CD4-positive, alpha-beta T cell treated with Interleukin-6 for 4 hours (primary cell): ENCODE measurements around the gene ABCA13.

Source experiments
- DNase-seq: peaks from one replicate; pipeline ENCODE4 v3.0.0-alpha.2; 2020; ENCODE audit warnings: mixed read lengths

ABCA13 gene

DNA sequence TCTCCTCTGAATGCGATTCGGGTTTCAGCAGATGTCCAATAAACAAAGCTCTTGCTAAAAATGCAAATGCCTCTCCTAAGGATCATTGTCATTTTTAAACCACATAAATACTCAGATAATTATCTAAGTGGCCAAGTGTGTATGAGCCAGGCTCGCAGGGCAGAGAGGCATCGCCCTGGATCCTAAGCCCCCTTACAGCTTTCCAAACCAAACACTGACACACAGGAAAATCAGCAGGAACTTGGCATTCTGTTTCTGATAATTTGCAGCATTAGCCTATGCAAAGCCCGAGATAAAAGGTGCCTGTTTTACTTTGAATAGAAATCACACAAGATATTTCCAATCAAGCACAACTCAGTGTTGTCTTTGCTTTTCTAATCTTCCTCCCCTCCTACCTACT, 134.4 kb downstream of the ABCA13 start:
- DNase-seq: no peak

DNA sequence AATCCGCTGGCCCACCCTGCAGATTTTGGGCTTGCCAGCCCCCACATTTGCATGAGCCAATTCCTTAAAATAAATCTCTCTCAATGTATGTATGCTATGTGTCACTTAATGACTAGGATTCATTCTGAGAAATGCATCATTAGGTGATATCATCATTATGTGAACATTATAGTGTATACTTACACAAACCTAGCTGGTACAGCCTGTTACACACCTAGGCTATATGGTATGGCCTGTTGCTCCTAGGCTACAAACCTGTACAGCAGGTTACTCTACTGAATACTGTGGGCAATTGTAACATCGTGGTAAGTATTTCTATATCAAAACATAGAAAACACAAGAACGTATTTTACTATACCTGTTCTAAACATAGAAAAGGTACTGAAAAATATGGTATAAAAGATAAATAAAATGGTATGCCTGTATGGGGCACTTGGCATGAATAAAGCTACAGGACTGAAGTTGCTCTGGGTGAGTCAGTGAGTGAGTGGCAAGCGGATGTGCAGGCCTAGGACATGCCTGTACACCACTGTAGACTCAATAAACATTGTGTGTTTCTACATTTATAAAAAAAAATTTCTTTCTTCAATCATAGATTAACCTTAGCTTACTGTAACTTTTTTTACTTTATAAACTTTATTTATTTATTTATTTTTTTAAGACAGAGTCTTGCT, 135.9 kb downstream of the ABCA13 start:
- DNase-seq: no peak

DNA sequence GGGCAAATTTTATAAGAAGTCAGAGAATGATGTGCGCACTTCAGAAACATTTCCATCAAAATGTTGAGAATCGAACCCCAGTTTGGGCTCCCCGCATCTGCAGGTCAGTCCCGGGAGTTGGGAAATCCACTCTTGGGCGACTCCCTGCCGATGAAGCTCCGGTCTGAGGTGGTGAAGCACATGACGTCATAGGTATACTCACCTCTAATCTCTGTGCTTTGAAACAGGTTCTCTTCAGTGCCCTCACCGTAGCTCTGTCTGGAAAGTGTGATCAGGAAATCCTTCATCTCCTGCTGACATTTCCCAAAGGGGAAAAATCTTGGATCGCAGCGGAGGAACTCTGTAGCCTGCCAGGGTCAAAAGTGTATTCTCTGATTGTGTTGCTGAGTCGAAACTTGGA, 138.5 kb downstream of the ABCA13 start:
- no peak for DNase-seq

DNA sequence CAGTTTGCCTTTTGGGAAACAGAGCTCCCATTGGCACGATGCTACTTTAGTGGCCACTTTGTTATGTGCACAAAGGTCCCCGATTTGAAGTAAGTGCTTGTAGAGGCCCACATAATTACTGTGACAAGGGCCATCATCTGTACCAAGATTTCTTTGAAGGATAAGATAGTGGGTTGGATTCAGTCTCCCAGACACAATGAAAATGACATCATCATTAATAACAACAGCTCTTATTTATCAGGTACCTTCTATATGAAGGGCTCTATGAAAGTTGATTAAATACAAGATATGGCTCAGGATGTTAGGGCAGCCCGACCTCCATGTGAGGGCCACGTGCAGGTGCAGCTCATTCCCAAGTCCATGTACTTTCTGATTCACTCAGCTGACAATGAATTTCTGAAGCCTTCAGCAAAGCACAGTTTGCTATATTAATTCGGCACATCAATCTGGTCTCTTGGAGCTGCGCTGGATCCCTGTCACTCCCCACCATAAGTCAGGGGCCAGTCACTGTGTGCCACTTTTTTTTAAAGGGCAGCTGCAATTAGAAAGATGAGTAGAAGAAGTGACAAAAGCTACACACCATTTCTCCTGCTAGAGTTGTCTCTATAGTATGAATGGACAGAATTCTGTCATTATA, 140.3 kb downstream of the ABCA13 start:
- no peak for DNase-seq

DNA sequence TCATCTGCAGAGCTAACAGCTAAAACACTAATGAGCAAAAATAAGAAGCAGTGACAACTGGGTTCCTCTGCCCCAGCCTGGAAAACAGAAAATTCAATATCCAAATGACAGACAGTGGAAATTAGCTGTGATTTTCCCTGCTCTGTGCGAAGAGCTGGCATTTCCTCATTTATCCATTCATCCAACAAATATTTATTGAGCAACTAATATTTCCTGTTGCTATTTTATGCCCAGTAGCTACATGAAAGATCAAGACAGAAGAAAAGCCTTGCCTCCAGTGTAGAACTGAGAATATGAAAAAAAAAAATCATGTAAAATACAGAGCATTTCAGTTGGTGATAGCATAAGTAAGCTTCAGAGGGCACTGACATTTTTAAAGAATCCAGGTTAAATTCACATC, 140.9 kb downstream of the ABCA13 start:
- DNase-seq: no peak

DNA sequence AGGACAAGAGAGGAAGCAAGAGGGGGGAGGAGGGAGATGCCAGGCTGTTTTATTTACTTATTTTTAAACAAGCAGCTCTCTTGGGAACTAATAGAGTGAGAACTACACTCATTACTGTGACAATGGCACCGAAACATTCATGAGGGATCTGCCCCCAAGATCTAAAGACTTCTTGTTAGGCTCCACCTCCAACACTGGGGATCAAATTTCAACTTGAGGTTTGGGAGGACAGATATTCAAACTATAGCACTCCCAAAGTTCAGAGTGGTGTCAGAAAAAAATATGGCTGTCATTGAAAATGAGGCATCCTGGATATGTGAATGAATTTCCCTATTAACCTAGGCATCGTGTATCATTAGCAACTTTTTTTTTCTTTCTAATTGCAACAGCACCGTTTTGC, 145.5 kb downstream of the ABCA13 start:
- DNase-seq: no peak

DNA sequence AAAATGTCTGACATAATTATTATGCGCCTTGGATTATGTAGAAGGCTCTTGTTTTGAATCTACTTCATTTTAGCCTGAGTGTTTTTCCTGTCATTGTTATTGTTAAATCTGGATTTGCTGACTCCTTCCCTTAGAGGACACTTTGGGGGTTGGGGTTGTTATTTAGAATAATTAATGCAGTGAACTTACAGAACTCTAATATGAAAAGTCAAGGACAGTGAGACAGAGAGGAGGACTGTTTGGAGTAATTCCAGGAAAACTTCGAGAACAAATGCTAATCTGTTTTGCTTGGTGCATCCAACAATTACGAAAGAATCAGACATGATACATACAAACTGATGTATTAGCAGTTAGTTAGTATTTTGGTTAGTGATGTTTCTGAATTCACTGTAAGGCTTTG, 146.1 kb downstream of the ABCA13 start:
- DNase-seq: no peak

DNA sequence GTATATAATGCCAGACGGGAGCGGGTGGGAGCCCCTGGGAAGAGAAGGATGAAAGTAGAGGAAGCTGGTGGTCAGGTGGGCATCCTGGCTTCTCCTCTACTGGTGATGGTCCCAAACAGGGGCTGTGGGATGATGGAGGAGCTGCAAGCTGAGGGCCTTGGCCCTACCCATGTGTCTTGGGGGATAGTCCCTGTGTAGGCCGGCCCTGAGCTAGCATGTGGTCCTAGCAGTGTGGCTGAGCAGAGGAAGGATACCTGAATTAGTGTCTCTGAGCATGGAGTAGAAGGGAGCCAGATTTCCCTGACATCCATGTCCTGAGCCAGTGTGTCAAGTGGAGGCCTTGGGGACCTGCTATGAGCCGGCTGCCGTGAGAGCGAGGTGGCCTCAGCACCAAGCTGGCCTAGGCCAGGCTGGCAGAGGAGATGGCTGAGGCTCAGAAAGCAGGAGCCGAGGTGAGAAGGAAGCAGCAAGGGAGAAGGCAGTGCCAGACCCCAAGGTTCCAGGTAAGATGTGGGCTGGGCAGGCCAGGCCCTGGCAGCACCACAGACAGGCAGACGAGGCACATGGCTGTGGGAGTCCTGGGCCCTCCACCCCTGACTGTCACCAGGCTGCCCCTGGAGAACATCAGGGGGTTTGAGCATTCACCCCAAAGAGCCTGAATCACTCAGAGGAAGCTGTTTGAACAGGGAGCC, 150.2 kb downstream of the ABCA13 start:
- no peak for DNase-seq

DNA sequence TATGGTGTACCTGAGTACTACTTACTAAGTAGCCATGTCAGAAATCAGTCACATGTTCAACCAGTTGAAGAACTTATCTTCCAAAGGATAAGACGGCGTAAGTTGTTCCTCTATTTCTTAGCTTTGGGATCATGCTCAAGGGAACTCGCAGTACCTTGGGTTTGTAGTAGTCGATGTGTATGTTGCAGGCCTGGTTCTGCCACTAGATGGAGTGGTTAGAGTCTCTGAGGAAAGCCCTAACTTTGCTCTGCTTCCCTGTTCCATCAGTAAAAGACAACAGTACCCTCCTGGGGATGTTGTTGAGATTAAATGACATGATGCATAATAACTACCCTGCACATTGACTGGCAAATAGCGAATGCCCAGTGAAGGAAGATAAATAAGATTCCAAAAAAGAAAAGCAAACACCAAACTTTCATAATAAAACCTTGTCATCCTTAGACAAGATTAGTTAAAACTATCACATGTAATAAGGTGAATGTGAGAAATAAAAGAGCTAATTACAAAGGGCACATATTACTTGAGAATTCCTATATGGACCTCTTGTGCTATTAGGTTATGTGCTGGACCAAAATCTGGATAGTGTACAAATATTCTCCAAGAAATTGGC, 165.9 kb downstream of the ABCA13 start:
- no peak for DNase-seq

DNA sequence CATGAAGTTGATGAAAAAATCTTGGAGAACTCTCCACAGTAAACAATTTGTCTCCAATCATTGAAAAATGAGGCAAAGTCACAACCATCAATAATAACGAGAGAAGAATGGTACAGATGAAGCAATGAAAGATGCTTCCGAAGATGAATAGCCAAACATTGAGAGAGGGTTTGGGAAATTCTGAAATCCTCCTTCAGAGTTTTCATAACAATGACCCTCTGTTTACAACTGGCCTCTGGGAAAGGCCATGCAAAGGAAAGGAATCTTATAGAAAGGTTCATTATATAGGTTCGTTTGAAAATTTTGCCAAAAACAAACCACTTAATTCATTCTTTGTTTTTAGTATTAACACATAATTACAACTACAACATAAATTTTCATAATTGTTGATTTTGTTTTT, 166.5 kb downstream of the ABCA13 start:
- no peak for DNase-seq

DNA sequence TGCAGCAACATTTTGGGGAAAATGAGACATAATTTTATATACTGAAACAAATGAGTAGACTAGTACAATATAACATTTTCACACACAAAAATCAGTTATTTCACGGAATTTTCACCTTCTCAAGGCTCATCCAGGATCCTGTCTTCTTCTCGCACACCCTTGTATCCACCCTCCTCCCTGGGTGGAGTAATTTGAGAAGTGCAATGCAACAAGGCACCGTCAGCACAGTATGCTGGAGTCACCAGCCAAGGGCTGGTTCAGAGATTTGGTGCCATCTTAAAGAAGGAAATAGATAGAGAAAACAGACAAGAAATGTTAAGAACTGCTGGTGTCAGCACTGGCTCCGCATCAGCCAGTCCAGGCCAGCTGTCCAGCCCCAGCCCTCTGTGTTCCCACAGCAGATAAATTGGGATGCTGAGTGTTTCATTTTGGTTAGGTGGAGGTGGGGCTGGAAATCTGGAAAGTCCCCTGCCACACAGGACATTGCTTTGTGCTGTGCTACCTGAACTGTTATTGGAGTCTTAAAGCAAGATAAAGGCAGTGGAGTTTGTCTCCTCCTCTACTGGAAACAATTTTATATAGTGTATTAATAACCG, 176.1 kb downstream of the ABCA13 start:
- no peak for DNase-seq

DNA sequence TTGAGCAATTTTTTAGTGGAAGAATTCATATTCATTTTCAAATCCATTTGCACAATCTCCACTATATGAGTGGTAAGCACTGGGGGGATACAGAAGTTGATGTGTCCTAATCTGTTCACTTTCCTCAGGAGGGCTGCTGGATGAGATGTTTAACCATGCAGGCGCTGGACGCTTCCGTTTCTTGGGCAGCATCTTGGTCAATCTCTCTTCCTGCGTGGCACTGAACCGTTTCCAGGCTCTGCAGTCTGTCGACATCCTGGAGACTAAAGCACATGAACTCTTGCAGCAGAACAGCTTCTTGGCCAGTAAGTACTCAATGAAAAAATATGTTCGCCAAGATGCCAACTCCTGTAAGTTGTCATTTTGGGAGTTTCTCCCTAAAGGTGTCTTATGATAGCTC, 179.3 kb downstream of the ABCA13 start:
- no peak for DNase-seq

DNA sequence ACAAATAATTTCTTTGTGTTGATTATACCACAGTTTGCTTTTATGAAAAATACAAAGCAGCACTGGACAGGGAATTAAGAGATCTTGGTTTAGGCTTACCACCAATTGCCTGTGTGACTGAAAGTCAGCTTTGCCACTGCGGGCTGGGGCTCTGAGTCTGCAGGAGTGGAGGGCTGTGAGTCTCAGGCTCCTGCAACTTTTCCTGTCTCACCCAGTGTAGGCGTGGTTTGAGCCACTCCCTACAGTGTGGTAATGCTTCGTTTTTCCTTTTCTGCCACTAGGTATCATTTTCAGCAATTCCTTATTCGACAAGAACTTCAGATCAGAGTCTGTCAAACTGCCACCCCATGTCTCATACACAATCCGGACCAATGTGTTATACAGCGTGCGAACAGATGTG, 180.6 kb downstream of the ABCA13 start:
- no peak for DNase-seq

DNA sequence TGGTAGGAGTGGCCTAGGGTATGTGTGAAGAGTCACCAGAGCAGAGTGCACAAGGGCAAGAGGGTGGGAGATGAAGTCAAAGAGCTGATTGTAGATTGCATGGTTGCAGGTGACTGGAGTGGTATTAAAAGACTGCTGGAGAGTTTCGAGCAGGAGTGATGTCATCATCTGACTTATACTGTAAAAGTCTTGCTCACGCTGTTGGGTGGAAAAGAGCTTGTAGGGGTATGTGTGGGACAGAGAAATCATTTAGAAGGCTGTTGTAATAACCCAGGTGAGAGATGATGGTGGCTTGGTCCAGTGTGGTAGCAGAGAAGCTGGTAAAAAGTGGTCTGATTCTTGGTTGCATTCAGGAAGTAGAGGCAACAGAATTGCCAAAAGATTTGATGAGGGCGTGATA, 184.1 kb downstream of the ABCA13 start:
- DNase-seq: no peak

DNA sequence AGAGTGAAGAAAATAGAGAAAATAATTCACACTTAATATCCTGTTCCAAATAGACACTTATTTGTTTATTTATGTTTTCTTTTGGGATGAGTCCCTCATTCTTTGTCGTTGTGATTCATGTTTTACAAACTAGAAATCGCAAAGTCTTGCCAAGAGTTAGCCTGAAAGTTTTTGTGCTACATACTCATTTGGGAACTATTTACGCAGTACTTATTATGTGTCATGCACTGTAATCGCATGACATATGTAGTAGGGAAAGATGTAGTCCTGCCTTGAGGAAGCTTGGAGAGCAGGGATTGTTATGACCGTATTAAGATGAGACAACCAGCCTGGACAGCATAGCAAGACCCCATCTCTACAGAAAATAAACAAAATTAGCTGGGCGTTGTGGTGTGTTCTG, 189.3 kb downstream of the ABCA13 start:
- no peak for DNase-seq

DNA sequence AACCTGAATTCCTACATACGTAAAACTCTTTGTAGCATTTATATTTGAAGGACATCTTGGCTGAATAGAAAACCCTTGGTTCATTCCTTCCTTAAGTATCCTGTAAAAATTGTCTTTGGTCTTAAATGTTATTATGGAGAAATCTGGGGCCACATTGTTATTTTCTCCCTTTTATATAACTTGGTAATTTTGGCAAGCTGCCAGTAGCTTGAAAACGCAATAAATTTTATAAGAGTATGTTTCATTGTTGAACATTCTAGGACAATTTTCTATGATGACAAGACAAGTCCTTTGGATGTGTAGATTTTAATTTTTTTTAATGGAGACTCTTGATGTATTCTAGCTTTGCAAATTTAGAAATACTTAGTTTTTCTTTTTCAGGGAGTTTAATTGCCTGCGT, 191.9 kb downstream of the ABCA13 start:
- no peak for DNase-seq

DNA sequence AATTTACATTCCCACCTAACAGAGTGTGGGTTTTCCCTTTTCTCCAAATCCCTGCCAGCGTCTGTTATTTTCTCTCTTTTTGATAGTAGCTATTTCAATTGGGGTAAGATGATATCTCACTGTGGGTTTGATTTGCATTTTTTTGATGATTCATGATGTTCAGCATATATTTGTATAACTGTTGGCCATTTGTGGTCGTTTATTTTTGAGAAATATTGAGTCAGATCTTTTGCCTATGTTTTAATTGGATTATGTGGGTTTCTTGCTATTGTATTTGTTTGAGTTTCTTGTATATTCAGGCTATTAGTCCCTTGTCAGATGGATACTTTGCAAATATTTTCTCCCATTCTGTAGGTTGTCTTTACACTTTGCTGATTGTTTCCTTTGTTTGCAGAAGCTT, 193.8 kb downstream of the ABCA13 start:
- DNase-seq: no peak

DNA sequence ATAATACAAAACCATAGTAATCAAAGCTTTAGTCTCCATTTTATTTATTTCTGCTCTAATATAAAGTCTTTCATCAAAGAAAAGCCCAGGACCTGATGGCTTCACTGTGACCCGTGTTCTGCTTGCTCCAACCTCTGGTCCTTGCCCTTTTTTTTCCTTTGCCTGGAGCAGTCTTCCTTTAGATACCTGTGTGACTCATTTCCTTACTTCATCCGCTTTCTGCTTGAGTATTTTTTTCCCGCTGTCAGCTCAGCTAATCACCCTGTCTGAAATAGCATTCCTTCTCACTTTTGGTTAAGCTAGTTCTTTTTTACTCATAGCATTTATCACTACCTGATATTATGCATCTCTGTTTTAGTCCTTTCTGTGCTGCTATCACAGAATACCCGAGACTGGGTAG, 194.8 kb downstream of the ABCA13 start:
- DNase-seq: no peak

DNA sequence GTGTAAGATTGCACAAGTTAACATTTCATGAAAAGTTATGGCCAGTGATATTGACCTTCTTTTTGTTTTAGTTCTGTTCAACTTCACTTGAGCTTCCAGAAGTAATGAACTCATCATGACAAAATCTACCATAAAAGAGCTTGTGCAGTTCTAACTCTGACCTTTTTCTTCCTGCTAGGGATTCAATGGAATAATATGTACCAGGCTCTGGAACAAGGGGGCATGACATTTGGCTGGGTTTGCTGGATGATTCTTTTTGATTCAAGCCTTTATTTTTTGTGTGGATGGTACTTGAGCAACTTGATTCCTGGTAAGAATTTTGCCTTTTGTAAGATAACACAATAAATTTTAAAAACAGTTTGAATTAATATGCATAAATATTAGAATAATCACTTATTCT, 205.0 kb downstream of the ABCA13 start:
- no peak for DNase-seq

DNA sequence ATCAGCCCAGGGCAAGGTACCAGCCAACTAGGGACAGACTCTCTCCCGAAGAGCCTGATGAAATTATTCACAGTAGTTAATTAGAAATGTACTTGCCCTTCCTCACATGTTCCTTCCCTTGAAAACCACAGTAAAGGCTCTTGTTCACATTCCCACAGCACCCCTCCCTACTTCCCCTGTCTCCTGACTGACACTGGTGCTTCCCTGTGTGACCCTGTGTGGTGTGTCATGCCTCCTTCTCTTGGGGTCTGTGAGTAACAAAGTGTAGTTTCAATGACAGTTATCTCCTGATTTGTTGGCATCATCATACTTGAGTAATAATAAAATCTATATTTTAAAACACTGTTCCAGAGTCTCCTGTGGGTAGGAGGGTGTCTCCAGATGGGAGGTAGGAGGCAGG, 209.7 kb downstream of the ABCA13 start:
- no peak for DNase-seq

DNA sequence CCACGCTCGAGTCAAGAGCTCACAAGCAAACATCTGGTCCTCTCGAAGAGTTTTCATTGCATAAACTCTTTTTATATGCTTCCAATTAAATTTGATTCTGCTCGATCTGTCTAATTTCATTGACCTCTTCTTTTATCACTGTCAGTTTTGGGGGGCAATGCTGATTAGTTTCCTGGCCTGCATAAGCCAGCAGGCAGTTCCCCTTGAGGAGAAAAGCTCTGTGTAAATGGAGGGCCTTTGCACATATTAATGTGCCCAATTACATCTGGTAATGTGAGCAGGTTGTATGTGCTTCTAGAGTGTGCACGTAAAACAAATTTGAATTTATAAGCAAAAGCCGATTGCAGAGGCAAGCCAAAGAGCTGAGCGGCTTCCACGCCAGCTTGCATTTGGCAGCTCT, 210.3 kb downstream of the ABCA13 start:
- no peak for DNase-seq

DNA sequence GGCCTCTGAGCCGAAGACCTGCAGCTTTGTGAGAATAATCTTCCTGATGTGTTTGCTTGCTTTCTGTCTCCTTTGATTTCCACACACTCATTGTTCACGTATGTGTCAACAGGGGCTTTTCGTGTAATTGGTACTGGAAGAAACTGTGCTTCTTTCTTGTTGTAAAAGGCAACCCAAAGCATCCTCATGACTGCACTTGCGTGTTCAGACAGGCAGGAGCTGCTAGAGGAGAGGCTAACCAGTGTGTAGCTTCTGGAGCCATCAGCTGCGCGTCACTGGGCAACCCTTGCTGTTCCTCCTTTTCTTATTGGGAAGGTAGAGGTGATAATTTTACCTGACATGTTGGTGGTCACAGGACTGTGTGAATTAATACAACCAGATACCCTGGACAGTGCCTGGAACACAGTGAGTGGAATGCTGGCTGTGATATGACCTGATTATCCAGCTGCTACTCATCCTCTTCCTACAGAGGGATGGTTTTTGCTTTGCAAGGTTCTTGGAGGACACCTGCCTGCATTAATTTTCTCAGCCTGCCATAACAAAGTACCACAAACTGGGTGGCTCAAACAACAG, 213.0 kb downstream of the ABCA13 start:
- no peak for DNase-seq

DNA sequence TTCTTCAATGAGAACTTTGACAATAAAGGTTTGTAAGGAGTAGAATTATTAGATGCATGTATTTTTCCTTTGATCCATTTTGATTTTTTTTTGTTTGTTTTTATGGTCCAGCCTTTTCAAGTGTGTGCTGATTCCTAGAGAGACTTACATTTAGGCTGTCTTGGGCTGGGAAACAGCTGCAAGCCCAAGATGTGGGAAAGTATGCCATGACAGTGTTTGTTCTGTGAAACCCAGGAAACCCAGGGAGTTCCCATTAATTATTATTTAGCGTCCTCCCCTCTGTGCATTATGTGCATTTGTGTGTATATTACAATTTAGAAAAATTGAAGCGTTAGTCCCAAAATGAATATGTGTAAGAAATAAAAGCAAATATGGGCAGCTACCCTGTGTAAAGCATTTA, 216.7 kb downstream of the ABCA13 start:
- DNase-seq: no peak
